NCI-H2029 treated with DMSO at 0.1 percent for 48 hours (cell line): ENCODE measurements around the gene NUP35.
"Not testable (repeated sequence)": the region's sequence is repeated elsewhere in the genome, so short reads cannot be mapped to it uniquely, and the experiment has no call there.

Source experiments
- DNase-seq: peaks from one replicate; lab custom pipeline; 2025; lab: John Stamatoyannopoulos, UW

The NUP35 gene

DNA sequence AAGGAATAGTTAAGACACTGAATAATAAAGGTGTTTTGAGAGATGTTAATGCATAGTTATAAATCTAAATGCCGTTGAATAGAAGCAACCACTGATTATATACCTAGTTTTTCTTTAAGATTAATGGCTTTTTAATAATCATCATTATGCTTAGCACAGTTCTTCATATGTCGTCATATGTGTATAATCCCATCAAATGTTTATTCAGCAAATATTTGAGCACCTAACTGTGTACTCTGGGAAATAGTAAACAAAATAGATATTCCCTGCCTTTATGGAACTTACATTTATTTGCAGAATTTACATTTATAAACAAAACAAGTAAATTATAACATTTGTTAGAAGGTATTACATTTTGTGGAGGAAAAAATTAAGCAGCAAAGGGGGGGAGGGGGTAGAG, 9.8 kb downstream of the NUP35 start:
- no peak for DNase-seq

DNA sequence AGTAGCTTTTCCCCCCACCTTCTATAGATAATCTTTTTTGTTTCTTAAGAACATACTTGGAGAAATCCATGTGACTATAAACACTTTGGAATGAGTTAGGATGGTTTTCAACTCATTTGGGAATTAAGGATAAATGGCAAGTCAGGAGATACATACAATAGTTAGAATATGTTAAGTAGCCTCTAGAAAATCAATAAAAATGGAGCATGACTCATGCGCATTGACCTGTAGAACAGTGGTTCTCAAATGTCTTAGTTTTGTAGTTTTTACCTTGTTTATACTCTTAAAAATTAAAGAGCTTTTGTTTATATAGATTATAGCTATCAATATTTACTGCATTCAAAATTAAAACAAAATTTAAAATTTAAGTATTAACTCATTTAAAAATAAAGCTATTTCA, 24.7 kb downstream of the NUP35 start:
- no peak for DNase-seq

DNA sequence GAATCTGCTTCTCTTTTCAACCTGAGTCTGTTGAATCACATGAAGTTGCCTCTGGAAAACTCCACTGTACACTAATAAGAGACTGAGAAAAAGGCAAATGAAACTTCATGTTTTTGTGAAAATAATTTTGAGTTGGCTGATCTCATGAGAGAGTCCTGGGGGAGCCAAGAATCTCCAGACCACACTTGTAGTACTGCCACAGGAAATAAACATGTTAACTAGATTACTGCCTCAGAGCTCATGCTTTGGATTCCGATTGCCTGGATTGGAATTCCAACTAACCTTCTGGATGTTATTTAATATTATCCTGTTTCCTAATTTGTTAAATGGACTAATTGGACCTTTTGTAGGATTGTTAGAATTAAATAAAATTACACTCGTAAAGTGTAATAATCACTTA, 25.2 kb downstream of the NUP35 start:
- DNase-seq = no peak

DNA sequence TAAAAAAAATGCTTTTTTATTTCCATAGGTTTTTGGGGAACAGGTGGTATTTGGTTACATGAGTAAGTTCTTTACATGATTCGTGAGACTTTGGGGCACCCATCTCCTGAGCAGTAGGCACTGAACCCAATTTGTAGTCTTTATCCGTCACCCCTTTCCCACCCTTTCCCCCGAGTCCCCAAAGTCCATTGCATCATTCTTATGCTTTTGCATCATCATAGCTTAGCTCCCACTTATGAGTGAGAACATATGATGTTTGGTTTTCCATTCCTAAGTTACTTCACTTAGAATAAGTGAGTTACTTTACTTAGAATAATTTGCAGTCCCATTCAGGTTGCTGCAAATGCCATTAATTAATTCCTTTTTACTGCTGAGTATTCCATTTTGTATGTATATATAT, 28.0 kb downstream of the NUP35 start:
- not testable (repeated sequence) for DNase-seq

DNA sequence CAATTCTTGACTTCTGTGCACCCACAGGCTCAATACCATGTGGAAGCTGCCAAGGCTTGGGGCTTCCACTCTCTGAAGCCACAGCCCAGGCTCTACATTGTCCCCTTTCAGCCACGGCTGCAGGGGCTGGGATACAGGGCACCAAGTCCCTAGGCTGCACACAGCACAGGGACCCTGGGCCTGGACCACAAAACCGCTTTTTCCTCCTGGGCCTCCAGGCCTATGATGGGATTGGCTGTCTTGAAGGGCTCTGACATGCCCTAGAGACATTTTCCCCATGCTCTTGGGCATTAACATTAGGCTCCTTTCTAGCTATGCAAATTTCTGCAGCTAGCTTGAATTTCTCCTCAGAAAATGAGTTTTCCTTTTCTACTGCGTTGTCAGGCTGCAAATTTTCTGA, 29.7 kb downstream of the NUP35 start:
- DNase-seq = no peak

DNA sequence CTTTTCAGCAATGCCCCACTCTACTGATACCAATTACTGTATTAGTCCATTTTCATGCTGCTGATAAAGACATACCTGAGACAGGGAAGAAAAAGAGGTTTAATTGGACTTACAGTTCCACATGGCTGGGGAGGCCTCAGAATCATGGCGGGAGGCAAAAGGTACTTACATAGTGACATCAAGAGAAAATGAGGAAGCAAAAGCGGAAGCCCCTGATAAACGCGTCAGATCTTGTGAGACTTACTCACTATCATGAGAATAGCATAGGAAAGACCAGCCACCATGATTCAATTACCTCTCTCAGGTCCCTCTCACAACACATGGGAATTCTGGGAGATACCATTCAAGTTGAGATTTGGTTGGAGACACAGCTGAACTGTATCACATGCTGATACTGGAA, 30.5 kb downstream of the NUP35 start:
- not testable (repeated sequence) for DNase-seq

DNA sequence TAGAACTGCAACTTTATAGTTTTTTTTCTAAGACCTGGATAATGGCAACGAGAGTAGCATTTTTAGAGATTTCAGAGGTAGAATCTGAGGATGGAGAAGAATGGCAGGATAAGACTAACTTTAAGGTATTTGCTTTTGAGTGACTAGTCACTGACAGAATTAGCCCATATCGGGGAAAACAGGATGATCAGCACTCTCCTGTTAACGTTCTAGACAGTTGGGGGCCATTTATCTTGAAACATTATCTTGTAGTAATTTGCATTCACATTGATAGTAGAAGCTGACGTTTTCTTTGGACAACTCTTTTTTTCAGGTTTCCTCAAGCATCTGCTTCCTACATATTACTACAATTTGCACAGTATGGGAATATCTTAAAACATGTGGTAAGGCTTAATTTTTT, 32.9 kb downstream of the NUP35 start:
- DNase-seq = no peak

DNA sequence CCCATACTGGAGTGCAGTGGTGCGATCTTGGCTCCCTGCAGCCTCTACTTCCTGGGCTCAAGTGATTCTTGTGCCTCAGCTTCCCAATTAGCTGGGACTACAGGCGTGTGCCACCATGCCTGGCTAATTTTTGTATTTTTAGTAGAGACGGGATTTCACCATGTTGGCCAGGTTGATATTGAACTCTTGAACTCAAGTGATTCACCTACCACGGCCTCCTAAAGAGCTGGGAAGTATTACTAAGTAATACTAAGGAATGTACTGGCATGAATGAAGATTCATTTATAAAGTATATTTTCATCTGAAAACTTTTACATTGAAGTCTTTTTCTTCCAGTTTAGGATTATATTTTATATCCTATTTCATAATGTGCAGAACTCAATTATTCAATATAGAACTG, 38.1 kb downstream of the NUP35 start:
- no peak for DNase-seq

DNA sequence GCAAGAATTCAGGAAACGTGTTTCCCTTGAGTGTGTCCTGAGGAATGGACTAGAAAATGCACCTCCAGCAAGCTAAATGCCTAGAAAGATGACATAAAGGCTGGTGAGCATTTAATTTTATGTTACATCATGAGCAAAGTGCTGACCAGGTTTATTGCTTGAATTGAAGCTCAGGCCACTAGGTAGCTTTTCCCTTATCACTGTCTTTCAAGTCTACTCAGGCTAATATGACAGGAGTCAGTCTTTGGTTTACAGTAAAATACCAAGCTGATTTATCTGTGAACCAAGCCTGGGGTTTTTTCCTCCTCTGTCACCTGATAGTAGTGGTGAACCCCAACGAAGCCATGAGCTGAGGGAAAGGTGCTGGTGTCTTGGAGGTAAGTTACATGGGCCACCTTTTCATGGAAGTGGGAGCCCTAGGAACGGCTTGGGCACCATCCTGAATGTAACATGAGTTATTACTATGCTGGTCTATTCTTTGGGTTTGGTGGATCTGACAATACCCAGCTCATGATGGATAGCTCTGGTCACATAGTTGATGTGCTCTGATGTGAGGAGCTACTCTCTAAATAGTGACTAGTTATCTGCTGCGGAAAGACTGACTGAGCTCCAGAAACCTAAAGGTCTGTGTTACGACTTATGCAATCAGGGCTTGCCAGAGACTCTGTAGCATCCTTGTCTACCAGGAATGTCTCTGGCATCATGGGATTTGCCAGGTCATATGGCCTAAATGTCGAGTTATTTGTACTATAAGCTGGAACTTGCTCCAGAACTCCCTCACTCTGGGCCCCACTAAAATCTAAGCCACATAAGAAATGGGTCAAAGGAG, 39.8 kb downstream of the NUP35 start:
- DNase-seq = no peak

DNA sequence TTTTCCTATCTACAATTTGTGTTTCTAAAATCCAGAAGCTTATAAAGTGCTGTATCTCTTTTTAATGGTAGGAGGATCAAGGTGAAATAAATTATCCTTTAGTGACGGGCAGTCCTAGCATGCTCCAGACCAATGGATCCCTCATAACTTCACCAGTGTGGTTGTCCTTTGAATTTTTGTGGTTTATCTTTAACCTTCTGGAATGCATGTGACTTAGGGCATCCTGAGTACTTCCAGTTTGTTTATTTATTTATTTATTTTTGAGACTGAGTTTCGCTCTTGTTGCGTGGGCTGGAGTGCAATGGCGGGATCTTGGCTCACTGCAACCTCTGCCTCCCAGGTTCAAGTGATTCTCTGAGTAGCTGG, 40.4 kb downstream of the NUP35 start:
- no peak for DNase-seq

DNA sequence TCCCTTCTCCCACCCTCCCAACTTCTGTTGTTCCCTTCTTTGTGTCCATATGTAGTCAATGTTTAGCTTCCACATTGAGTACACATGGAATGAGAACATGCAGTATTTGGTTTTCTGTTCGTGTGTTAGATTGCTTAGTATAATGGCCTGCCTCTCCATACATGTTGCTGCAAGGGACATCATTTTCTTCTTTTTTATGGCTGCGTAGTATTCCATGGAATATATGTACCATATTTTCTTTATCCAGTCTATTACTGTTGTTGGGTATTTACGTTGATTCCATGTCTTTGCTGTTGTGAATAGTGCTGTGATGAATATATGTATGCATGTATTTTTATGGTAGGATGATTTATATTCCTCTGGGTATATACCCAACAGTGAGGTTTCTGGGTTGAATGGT, 42.0 kb downstream of the NUP35 start:
- no peak for DNase-seq

DNA sequence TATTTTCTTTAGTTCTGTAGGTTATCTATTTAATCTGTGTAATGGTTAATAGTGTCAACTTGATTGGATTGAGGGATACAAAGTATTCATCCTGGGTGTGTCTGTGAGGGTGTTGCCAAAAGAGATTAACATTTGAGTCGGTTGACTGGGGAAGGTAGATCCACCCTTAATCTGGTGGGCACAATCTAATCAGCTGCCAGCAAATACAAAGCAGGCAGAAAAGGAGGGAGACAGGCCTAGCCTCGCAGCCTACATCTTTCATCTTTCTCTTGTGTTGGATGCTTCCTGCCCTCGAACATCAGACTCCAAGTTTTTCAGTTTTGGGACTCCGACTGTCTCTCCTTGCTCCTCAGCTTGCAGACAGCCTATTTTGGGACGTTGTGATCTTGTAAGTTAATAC, 42.7 kb downstream of the NUP35 start:
- not testable (repeated sequence) for DNase-seq

DNA sequence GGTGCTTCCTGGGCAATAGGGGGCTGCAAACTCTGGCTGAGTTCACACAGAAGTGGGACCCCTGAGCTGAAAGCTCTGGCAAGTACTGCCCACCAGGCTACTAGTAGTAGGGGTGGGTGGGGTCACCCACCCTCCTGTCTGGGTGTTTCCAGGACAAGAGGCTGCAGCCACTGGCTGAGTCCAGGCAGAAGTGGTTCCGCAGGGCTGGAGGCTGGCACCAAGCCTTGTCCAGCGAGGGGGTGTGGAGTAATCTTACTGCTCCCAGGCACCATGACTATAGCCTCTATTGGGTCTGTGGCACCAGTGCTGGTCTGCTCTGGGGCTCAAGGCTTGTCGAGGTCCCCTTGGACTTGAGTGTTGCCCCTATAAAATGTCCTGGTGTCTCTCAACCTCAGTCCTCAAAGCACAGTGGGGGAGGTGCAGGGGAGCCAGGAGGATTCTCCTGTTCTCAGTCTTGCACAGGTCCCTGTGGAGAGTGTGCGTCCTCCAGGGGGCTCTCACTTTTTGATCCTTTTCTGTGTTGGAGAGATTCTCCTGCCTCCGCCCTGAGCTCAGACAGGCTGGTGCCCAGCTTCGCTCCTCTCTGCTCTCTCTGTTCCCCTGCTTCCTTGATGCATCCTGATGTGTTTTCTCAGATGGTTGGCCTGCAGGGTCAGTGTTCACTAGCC, 48.1 kb downstream of the NUP35 start:
- DNase-seq = no peak

DNA sequence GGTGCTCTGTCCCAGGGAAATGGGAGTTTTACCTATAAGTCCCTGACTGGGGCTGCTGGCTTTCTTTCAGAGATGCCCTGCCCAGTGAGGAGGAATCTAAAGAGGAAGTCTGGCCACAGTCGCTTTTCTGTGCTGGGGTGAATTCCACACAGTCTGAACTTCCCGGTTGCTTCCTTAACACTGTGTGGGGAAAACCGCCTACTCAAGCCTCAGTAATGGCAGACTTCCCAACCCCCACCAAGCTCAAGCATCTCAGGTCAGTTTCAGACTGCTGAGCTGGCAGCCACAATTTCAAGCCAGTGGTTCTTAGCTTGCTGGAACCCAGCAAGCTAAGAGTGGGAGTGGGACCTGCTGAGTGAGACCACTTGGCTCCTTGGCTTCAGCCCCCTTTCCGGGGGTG, 54.9 kb downstream of the NUP35 start:
- DNase-seq = no peak

DNA sequence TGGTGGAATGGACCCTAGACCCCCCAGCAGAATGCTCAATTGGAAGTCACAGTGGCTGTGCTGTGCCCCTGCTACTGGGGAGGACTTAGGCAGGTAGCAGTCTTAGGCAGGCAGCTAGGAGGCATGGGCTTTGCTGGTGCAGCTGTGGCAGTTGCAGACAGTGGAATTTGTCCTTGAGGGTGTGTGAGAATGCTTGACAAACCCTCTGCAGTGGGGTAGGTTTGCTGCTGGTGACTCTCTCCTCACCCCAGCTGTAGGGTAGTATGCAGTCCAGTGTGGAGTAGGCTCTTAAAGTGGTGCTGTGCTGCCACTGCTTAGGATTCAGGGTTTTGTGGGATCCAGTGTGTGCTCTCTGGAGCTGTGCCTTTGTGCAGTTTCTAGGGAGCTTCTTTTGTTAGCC, 61.3 kb downstream of the NUP35 start:
- no peak for DNase-seq

DNA sequence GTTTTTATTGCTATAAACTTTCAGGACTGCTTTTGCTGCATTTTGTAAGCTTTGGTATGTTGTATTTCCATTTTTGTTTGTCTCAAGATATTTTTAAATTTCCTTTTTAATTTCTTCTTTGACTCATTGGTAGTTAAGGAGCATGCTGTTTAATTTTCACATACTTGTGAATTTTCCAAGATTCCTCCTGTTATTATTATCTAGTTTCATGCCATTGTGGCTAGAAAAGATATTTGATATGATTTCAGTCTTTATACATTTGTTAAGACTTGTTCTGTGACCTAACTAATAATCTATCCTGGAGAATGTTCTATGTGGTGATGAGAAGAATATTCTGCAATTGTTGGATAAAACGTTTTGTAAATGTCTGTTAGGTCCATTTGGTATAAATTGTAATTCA, 62.1 kb downstream of the NUP35 start:
- no peak for DNase-seq

DNA sequence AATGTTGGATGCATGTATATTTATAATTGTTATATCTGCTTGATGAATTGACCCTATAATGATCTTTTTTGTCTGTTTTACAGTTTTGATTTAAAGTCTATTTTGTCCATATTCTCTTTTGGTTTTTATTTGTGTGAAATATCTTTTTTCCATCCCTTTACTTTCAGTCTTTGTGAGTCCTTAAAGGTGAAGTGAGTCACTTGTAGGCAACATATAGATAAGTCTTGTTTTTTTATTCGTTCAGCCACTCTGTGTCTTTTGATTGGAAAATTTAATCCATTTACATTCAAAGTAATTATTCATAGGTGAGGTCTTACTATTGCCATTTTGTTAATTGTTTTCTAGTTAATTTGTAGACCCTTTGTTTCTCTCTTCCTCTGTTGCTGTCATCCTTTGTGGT, 62.5 kb downstream of the NUP35 start:
- no peak for DNase-seq

DNA sequence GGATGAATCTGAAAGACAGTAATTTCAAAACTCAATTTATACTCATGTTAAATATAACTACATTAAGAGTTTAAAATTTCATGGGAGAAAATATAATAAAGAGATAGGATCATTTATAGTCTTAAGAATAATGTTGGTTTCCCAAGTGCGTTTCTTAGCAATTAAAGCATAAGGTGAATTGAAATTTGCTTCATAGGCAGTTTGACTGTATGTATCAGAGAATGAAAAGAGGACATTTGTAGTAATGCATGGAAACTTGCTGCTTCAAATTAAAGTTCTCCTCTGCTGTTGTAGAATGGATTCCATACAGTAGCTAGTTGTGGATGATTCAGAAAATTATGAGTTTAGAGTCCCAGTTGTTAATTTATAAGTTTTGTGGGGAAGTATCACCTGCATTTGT, 68.1 kb downstream of the NUP35 start:
- DNase-seq = no peak

DNA sequence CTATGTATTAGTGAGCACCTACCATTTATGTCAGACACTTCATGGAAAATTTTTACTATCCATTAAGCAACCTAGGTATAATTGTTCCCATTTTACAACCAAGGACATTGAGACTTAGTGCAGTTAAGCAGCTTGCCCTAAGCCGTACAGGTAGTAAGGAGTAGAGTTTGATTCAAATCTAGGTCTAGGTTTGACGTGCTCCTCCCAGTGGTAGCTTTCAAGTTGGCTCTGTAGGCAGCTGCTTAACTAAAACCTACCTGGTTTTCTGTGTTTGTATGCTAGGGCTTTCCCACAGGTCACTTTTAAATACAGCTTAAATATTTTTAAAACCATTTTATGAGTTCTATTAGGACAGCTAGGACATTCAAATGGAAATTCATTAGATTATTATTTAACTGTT, 69.7 kb downstream of the NUP35 start:
- no peak for DNase-seq

DNA sequence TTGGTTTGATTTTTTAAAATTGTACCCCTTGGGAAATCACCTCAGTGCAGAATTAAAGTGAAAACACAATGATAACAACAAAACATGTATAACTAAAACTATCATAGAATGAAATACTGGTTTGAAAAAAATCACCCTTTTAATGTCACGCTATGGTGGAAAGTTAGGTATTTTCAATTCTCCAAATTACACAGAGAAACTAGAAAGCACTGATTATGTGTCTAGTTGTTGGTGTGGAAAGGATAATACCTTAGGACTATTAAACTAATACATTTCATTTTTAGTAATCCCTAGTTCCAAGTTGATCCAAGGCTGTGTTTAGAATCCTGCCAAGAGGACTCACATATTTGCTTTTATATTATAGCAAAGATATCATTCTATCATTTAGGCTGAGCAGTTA, 71.2 kb downstream of the NUP35 start:
- no peak for DNase-seq

DNA sequence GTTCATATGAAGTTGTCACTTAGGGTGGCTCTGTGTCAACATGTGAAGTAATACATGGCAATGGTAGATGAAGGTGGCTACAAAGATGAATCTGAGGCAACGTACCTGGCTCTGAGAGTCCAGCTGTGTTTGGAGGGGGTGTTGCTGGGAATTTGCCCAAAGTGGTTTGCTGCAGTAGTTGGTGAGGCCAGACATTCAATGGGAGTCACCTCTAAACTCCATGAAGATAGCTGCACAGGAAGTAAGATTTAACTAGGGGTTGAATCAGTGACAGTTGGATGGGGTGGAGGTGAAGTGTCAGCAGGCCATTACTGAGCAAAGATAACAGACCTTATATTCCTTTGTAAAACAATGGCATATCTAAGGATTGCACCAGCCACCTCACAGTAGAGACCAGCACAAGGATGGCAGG, 71.8 kb downstream of the NUP35 start:
- DNase-seq = no peak

DNA sequence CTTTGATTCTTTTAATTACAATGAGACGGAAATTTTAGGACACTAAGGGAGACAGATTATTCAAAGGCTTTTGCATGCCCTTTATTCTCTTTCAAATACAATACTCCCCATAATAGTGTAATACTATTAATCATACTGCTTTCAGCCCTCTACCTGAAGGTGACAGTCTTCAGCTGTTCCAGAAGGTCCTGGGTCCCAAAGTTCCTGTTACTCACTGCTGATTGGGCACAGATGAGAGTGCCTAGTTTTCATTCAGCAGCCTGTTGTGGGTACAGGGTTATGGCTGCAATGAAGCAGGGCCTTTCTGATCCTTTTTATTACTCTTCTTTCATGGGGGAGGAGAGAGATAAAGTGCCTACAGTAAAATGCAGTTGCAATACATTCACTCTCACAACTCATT, 80.2 kb downstream of the NUP35 start:
- no peak for DNase-seq

DNA sequence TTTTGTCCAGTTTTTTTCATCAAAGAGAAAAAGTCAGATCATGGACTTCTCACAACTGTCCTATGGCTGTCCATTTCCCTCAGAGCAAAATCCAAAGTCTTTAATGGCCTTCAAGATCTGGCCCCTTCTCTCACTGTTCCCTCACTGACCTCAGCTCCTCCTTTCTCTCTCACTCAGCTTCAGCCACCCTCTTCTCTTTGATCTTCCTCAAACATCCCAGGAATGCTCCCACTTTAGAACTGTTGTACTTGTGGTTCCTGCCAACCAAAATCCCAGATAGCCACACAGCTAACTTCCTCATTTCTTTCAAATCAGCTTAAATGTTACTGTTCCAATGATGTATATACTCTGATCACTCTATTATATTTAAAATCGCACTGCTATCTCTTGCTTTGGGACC, 82.9 kb downstream of the NUP35 start:
- DNase-seq = no peak
